IMR-90 (cell line): ENCODE results near the gene CORO7. TPM values are rescaled to one million over a fixed set of nuclear protein-coding genes. Genes with fewer than 3 reads are reported as not detected.

Experiments used
- ATAC-seq: fragments of 200-7000 bp; cut with Tn5 transposase; 2 replicates; pipeline ENCODE4 v1.9.1; 2020; ENCODE audit warnings: low read depth, mild to moderate bottlenecking, moderate library complexity
- BruUV-seq: library from RNA; stranded (reverse); fragments of 400-500 nt; replicated peaks from 2 replicates; lab custom pipeline; 2021; lab: Mats Ljungman, UMichigan
- CTCF ChIA-PET: fragments of 300-600 bp; formaldehyde crosslinking; extraction: SDS; loops from one replicate; lab custom pipeline; 2021; ENCODE audit warnings: antibody characterized with exemption; lab: Yijun Ruan, JAX
- POLR2A ChIA-PET: fragments of 300-600 bp; sonication (Branson Sonifier 250); formaldehyde crosslinking; loops from one replicate; lab custom pipeline; 2022; ENCODE audit warnings: antibody characterized with exemption; ENCODE audit not compliant: unreplicated experiment; lab: Charles Lee
- DNase-seq: peaks from one replicate; pipeline ENCODE4 v3.0.0; 2013
- H2AFZ ChIP-seq: replicated peaks from 2 replicates; pipeline ENCODE3; 2013; ENCODE audit warnings: low read length, mild to moderate bottlenecking; ENCODE audit not compliant: poor library complexity
- H2AK5ac ChIP-seq: 2 replicates; pipeline ENCODE4 v1.6.1; 2013; ENCODE audit warnings: low read depth, low read length, inconsistent platforms
- H2AK9ac ChIP-seq: replicated peaks from 2 replicates; pipeline ENCODE3; 2013; ENCODE audit warnings: mild to moderate bottlenecking, low read depth, low read length, moderate library complexity; ENCODE audit not compliant: poor library complexity
- H2BK120ac ChIP-seq: 2 replicates; pipeline ENCODE4 v1.6.1; 2013; ENCODE audit warnings: low read depth, low read length, inconsistent platforms
- H2BK15ac ChIP-seq: 3 replicates; pipeline ENCODE4 v1.6.1; 2013; ENCODE audit warnings: low read depth, low read length, inconsistent platforms
- H2BK20ac ChIP-seq: 2 replicates; pipeline ENCODE4 v1.6.1; 2013; ENCODE audit warnings: low read depth, mild to moderate bottlenecking, inconsistent platforms, low read length, moderate library complexity
- H2BK5ac ChIP-seq: 2 replicates; pipeline ENCODE4 v1.6.1; 2013; ENCODE audit warnings: mild to moderate bottlenecking, low read depth, low read length, inconsistent platforms; ENCODE audit not compliant: poor library complexity, severe bottlenecking
- H3K14ac ChIP-seq: replicated peaks from 2 replicates; pipeline ENCODE4 v1.6.1; 2013; ENCODE audit warnings: low read depth, low read length, inconsistent platforms
- H3K18ac ChIP-seq: 2 replicates; pipeline ENCODE4 v1.6.1; 2013; ENCODE audit warnings: low read depth, low read length, control low read depth
- H3K23ac ChIP-seq: 2 replicates; pipeline ENCODE4 v1.6.1; 2013; ENCODE audit warnings: low read depth, low read length, inconsistent platforms
- H3K27ac ChIP-seq: 2 replicates; pipeline ENCODE4 v1.5.1; 2013; ENCODE audit warnings: mild to moderate bottlenecking, control low read depth, low read length; ENCODE audit not compliant: insufficient read depth
- H3K27me3 ChIP-seq: 2 replicates; pipeline ENCODE4 v1.6.1; 2013; ENCODE audit warnings: low read length; ENCODE audit not compliant: control insufficient read depth, insufficient read depth
- H3K36me3 ChIP-seq: 2 replicates; pipeline ENCODE4 v1.6.1; 2013; ENCODE audit warnings: low read length, mixed read lengths; ENCODE audit not compliant: control insufficient read depth, insufficient read depth
- H3K4ac ChIP-seq: 2 replicates; pipeline ENCODE4 v1.6.1; 2013; ENCODE audit warnings: low read depth, low read length, inconsistent platforms
- H3K4me1 ChIP-seq: 2 replicates; pipeline ENCODE4 v1.6.1; 2013; ENCODE audit warnings: low read length, mixed read lengths; ENCODE audit not compliant: control insufficient read depth, insufficient read depth
- H3K4me2 ChIP-seq: 2 replicates; pipeline ENCODE4 v1.6.1; 2013; ENCODE audit warnings: low read depth, mild to moderate bottlenecking, control low read depth, low read length, moderate library complexity
- H3K4me3 ChIP-seq: 2 replicates; pipeline ENCODE4 v1.5.1; 2013; ENCODE audit warnings: low read depth, mild to moderate bottlenecking, control low read depth, low read length, moderate library complexity; ENCODE audit not compliant: insufficient read depth
- H3K56ac ChIP-seq: 2 replicates; pipeline ENCODE4 v1.6.1; 2013; ENCODE audit warnings: low read length, inconsistent platforms; ENCODE audit not compliant: insufficient read depth; ENCODE audit errors: extremely low read depth
- H3K79me1 ChIP-seq, 2 experiments: 2 replicates each; pipeline ENCODE4 v1.6.1; 2013; ENCODE audit warnings: low read length in 2 of 2, inconsistent platforms in 1 of 2, low read depth in 1 of 2
- H3K9ac ChIP-seq: 2 replicates; pipeline ENCODE4 v1.6.1; 2013; ENCODE audit warnings: low read depth, low read length, control low read depth
- H3K9me1 ChIP-seq: 2 replicates; pipeline ENCODE4 v1.6.1; 2013; ENCODE audit warnings: low read length, inconsistent platforms; ENCODE audit not compliant: insufficient read depth
- H3K9me3 ChIP-seq: 2 replicates; pipeline ENCODE4 v1.6.1; 2013; ENCODE audit warnings: low read length; ENCODE audit not compliant: control insufficient read depth, insufficient read depth
- H4K20me1 ChIP-seq: 2 replicates; pipeline ENCODE4 v1.6.1; 2013; ENCODE audit warnings: low read length, inconsistent platforms; ENCODE audit not compliant: insufficient read depth
- H4K5ac ChIP-seq: 2 replicates; pipeline ENCODE4 v1.6.1; 2013; ENCODE audit warnings: mild to moderate bottlenecking, low read depth, low read length, control low read depth
- H4K8ac ChIP-seq, 2 experiments: 2 replicates each; pipeline ENCODE4 v1.6.1; 2013; ENCODE audit warnings: low read depth in 2 of 2, low read length in 2 of 2, control low read depth in 1 of 2, inconsistent platforms in 1 of 2
- H4K91ac ChIP-seq: 2 replicates; pipeline ENCODE4 v1.6.1; 2013; ENCODE audit warnings: low read depth, low read length, inconsistent platforms; ENCODE audit not compliant: insufficient read depth
- CEBPB ChIP-seq: IDR thresholded peaks from 2 replicates; pipeline ENCODE4 v1.6.1; 2012; ENCODE audit warnings: low read depth, low read length, improper control_type of control experiment
- ELK1 ChIP-seq: fragments of 150-350 bp; IDR thresholded peaks from 2 replicates; pipeline ENCODE4 v1.6.1; 2016; ENCODE audit warnings: low read depth, mild to moderate bottlenecking, low read length, moderate library complexity, borderline replicate concordance
- FOS ChIP-seq: fragments of 150-350 bp; IDR thresholded peaks from 2 replicates; pipeline ENCODE4 v1.6.1; 2016; ENCODE audit warnings: low read depth, low read length
- MAFK ChIP-seq: IDR thresholded peaks from 2 replicates; pipeline ENCODE4 v1.6.1; 2012; ENCODE audit warnings: low read depth, low read length, improper control_type of control experiment
- RAD21 ChIP-seq: IDR thresholded peaks from 2 replicates; pipeline ENCODE4 v1.6.1; 2012; ENCODE audit warnings: low read length, improper control_type of control experiment
- WGBS, 2 experiments: methylation state at CpG; one replicate each; pipeline versions ENCODE4 v1.1.5 to v1.1.7; 2013; ENCODE audit warnings: missing lambda C conversion rate in 2 of 2; ENCODE audit not compliant: insufficient read length in 1 of 2; ENCODE audit errors: extremely low coverage in 2 of 2; 5-methylcytosine and 5-hydroxymethylcytosine counted together
- dilution Hi-C: fragments of 300-500 bp; cut with HindIII; formaldehyde crosslinking; loops from one replicate; pipeline ENCODE4 v1.14.3; 2018; ENCODE audit warnings: low sequenced_read_pairs; ENCODE audit not compliant: unreplicated experiment
- in situ Hi-C: fragments of 300-500 bp; cut with MboI; formaldehyde crosslinking; loops from 3 replicates; pipeline ENCODE4 v1.14.3; 2019; ENCODE audit warnings: low sequenced_read_pairs, inconsistent platforms, mixed read lengths
- intact Hi-C: fragments of 100-400 bp; cut with micrococcal nuclease; formaldehyde crosslinking; loops from 2 replicates; pipeline ENCODE4 v1.10.0; 2022
- polyA plus RNA-seq, 3 experiments: library from polyadenylated mRNA; depleted of rRNA; stranded (reverse); fragments of >200 nt; gene quantifications; 2 replicates each; pipeline ENCODE4 v1.2.3, GENCODE V29; 2012; ENCODE audit warnings: low replicate concordance in 1 of 3
- total RNA-seq: library from RNA; depleted of rRNA; stranded (reverse); fragments of >200 nt; gene quantifications from 2 replicates; pipeline ENCODE4 v1.2.3, GENCODE V29; 2012

The CORO7 gene
- total and polyA plus RNA-seq, 2 of the 4 experiments (the other 2 are of a cell fraction), result 6.3 to 26.7 TPM

GRCh38 chr16:4408323-4408690, 8.1 kb downstream of the CORO7 start:
- in situ Hi-C loops, result no loop called here
- H3K4me3 ChIP-seq, result no peak overlapping the region

More at GRCh38 chr16:4408323-4408690, 8.1 kb downstream of the CORO7 start:
- DNase-seq, result no peak
- H3K9ac ChIP-seq, result no peak overlapping the region
- no TSS peak for BruUV-seq
- H3K79me1 ChIP-seq, result peaks cover 16 to 51% of the 10 kb centered on the region in 2 experiments; a peak in 2 of 4 replicates
- H4K5ac ChIP-seq, result no peak overlapping the region
- peak overlapping the region in 1 of 2 experiments; percentile 29; a peak in 1 of 4 replicates for H4K8ac ChIP-seq
- peak overlapping the region; percentile 27; the same call in 1 of the 2 replicates for H2BK20ac ChIP-seq
- no peak overlapping the region for H3K56ac ChIP-seq
- ATAC-seq, result no peak
- TF ChIP-seq RAD21 (no peak), ELK1 (no peak), FOS (no peak), MAFK (no peak), CEBPB (no peak)
- H3K14ac ChIP-seq, result no peak overlapping the region
- peak overlapping the region; percentile 73; the same call in 1 of the 2 replicates for H4K91ac ChIP-seq
- H3K9me3 ChIP-seq, result no peaks in the 10 kb centered on the region
- H3K4me1 ChIP-seq, result peaks cover 34% of the 10 kb centered on the region
- no peak overlapping the region for H2BK15ac ChIP-seq
- H3K18ac ChIP-seq, result peak overlapping the region; percentile 4; the same call in 1 of the 2 replicates
- H2AK9ac ChIP-seq, result peak overlapping the region; percentile 67
- peak overlapping the region; percentile 2 for H2AFZ ChIP-seq
- H3K36me3 ChIP-seq, result peaks cover 24% of the 10 kb centered on the region
- H2AK5ac ChIP-seq, result peak overlapping the region; percentile 88
- 0 out of 2 replicates have a peak overlapping the region, but pooled peaks have one; percentile 33 for H3K23ac ChIP-seq
- 70% methylated on average over 8 of the region's 10 CpGs; no CpG with 5 or more reads in 1 of the 2 experiments for WGBS, 2 experiments
- peak overlapping the region; percentile 9; the same call in 1 of the 2 replicates for H3K27ac ChIP-seq
- POLR2A ChIA-PET, result no interaction called here
- intact Hi-C loops (no loop called here), dilution Hi-C loops (no loop called here)
- peak overlapping the region; percentile 88; the same call in 1 of the 2 replicates for H3K4ac ChIP-seq
- CTCF ChIA-PET, result no interaction called here
- H2BK120ac ChIP-seq, result peak overlapping the region; percentile 52; the same call in 1 of the 2 replicates
- peaks cover 56% of the 10 kb centered on the region for H4K20me1 ChIP-seq
- H2BK5ac ChIP-seq, result peak overlapping the region; percentile 87
- H3K27me3 ChIP-seq, result no peaks in the 10 kb centered on the region
- H3K9me1 ChIP-seq, result peaks cover 22% of the 10 kb centered on the region
- H3K4me2 ChIP-seq, result 0 out of 2 replicates have a peak overlapping the region, but pooled peaks have one; percentile 1
